HEK293 (cell line): ENCODE results near the gene DLGAP4.

ENCODE experiments used
- CTCF ChIA-PET: fragments of 350-600 bp; formaldehyde crosslinking; extraction: SDS; loops from one replicate; lab custom pipeline; 2021; ENCODE audit warnings: antibody characterized with exemption; lab: Yijun Ruan, JAX
- POLR2A ChIA-PET: fragments of 300-600 bp; formaldehyde crosslinking; extraction: SDS; loops from one replicate; lab custom pipeline; 2020; ENCODE audit warnings: antibody characterized with exemption, inconsistent platforms; lab: Yijun Ruan, JAX
- H3K27ac ChIP-seq: fragments of 200-500 bp; sonication (Bioruptor generic); 2 replicates; pipeline ENCODE4 v1.5.1; 2014; ENCODE audit warnings: low read depth, low read length, control low read depth, inconsistent platforms; ENCODE audit errors: extremely low read depth
- H3K36me3 ChIP-seq, 2 experiments: fragments of 200-500 bp in 1 of 2; sonication (Bioruptor generic) in 1 of 2; 1 replicate in 1 of 2; 2 replicates in 1 of 2; pipeline ENCODE4 v1.5.1; 2014 to 2017; ENCODE audit warnings: inconsistent platforms in 2 of 2, low read length in 2 of 2; ENCODE audit not compliant: control insufficient read depth in 2 of 2, insufficient read depth in 1 of 2
- H3K4me1 ChIP-seq: fragments of 200-500 bp; sonication (Bioruptor generic); 2 replicates; pipeline ENCODE4 v1.5.1; 2014; ENCODE audit warnings: mild to moderate bottlenecking, low read length, inconsistent platforms; ENCODE audit not compliant: control insufficient read depth, insufficient read depth
- H3K4me3 ChIP-seq: 2 replicates; pipeline ENCODE4 v1.5.1; 2011; ENCODE audit warnings: low read depth, mild to moderate bottlenecking, control low read depth, low read length, moderate library complexity
- H3K9me3 ChIP-seq: fragments of 200-500 bp; sonication (Bioruptor generic); 2 replicates; pipeline ENCODE4 v1.5.1; 2014; ENCODE audit warnings: low read depth, low read length, inconsistent platforms; ENCODE audit not compliant: control insufficient read depth, insufficient read depth
- BCL11B ChIP-seq: fragments of 450-650 bp; formaldehyde crosslinking; IDR thresholded peaks from 2 replicates; pipeline ENCODE4 v1.5.1; 2016; ENCODE audit warnings: low read depth, missing biosample characterization, missing genetic modification characterization
- GFI1B ChIP-seq: fragments of 450-650 bp; formaldehyde crosslinking; IDR thresholded peaks from 2 replicates; pipeline ENCODE4 v1.5.1; 2016; ENCODE audit warnings: missing biosample characterization, missing genetic modification characterization
- GLI2 ChIP-seq: fragments of 450-650 bp; formaldehyde crosslinking; IDR thresholded peaks from 2 replicates; pipeline ENCODE4; 2017; ENCODE audit warnings: missing biosample characterization, missing genetic modification characterization, low read depth, borderline replicate concordance
- GLI4 ChIP-seq: fragments of 450-650 bp; formaldehyde crosslinking; IDR thresholded peaks from 2 replicates; pipeline ENCODE4 v1.5.1; 2016; ENCODE audit warnings: missing biosample characterization, missing genetic modification characterization
- KLF1 ChIP-seq: fragments of 450-650 bp; formaldehyde crosslinking; IDR thresholded peaks from 2 replicates; pipeline ENCODE4 v1.5.1; 2016; ENCODE audit warnings: missing biosample characterization, missing genetic modification characterization
- MZF1 ChIP-seq: fragments of 450-650 bp; formaldehyde crosslinking; IDR thresholded peaks from 2 replicates; pipeline ENCODE4 v1.5.1; 2017; ENCODE audit warnings: missing biosample characterization, missing genetic modification characterization, borderline replicate concordance
- TCF7L2 ChIP-seq: IDR thresholded peaks from 2 replicates; pipeline ENCODE4 v1.6.1; 2011; ENCODE audit warnings: low read depth, mild to moderate bottlenecking, inconsistent platforms, low read length, moderate library complexity, borderline replicate concordance
- ZBTB20 ChIP-seq: fragments of 450-650 bp; formaldehyde crosslinking; IDR thresholded peaks from 2 replicates; pipeline ENCODE4 v1.5.1; 2016; ENCODE audit warnings: missing biosample characterization, missing genetic modification characterization
- ZBTB8A ChIP-seq: fragments of 450-650 bp; formaldehyde crosslinking; IDR thresholded peaks from 2 replicates; pipeline ENCODE4 v1.5.1; 2016; ENCODE audit warnings: missing biosample characterization, missing genetic modification characterization
- ZFP3 ChIP-seq: fragments of 450-650 bp; formaldehyde crosslinking; IDR thresholded peaks from 2 replicates; pipeline ENCODE4 v1.5.1; 2016; ENCODE audit warnings: low read depth, missing biosample characterization, missing genetic modification characterization
- ZFP41 ChIP-seq: fragments of 450-650 bp; formaldehyde crosslinking; IDR thresholded peaks from 2 replicates; pipeline ENCODE4 v1.5.1; 2016; ENCODE audit warnings: missing biosample characterization, missing genetic modification characterization, borderline replicate concordance
- ZNF138 ChIP-seq: fragments of 450-650 bp; formaldehyde crosslinking; IDR thresholded peaks from 2 replicates; pipeline ENCODE4 v1.5.1; 2016; ENCODE audit warnings: missing biosample characterization, missing genetic modification characterization, borderline replicate concordance
- ZNF148 ChIP-seq: fragments of 450-650 bp; formaldehyde crosslinking; IDR thresholded peaks from 2 replicates; pipeline ENCODE4 v1.5.0; 2017; ENCODE audit warnings: missing biosample characterization, missing genetic modification characterization, borderline replicate concordance
- ZNF174 ChIP-seq: fragments of 450-650 bp; formaldehyde crosslinking; IDR thresholded peaks from 2 replicates; pipeline ENCODE4 v1.5.0; 2017; ENCODE audit warnings: missing biosample characterization, mild to moderate bottlenecking, missing genetic modification characterization
- ZNF26 ChIP-seq: fragments of 450-650 bp; formaldehyde crosslinking; IDR thresholded peaks from 2 replicates; pipeline ENCODE4 v1.5.1; 2016; ENCODE audit warnings: missing biosample characterization, missing genetic modification characterization
- ZNF341 ChIP-seq: fragments of 450-650 bp; formaldehyde crosslinking; IDR thresholded peaks from 2 replicates; pipeline ENCODE4; 2016; ENCODE audit warnings: low read depth, missing biosample characterization, missing genetic modification characterization
- ZNF391 ChIP-seq: fragments of 450-650 bp; formaldehyde crosslinking; IDR thresholded peaks from 2 replicates; pipeline ENCODE4 v1.5.1; 2016; ENCODE audit warnings: low read depth, missing biosample characterization, missing genetic modification characterization, borderline replicate concordance
- ZNF426 ChIP-seq: fragments of 450-650 bp; formaldehyde crosslinking; IDR thresholded peaks from 2 replicates; pipeline ENCODE4 v1.5.1; 2017; ENCODE audit warnings: missing biosample characterization, missing genetic modification characterization, mild to moderate bottlenecking, inconsistent platforms, moderate library complexity
- ZNF473 ChIP-seq: fragments of 450-650 bp; formaldehyde crosslinking; IDR thresholded peaks from 2 replicates; pipeline ENCODE4 v1.5.1; 2017; ENCODE audit warnings: missing biosample characterization, missing genetic modification characterization
- ZNF521 ChIP-seq: fragments of 450-650 bp; formaldehyde crosslinking; IDR thresholded peaks from 2 replicates; pipeline ENCODE4 v1.5.1; 2017; ENCODE audit warnings: missing biosample characterization, mild to moderate bottlenecking, missing genetic modification characterization
- ZNF596 ChIP-seq: fragments of 450-650 bp; IDR thresholded peaks from 2 replicates; pipeline ENCODE4 v1.5.0; 2018; ENCODE audit warnings: missing biosample characterization, mild to moderate bottlenecking, missing genetic modification characterization, moderate library complexity
- ZNF624 ChIP-seq: fragments of 450-650 bp; formaldehyde crosslinking; IDR thresholded peaks from 2 replicates; pipeline ENCODE4 v1.5.1; 2017; ENCODE audit warnings: missing biosample characterization, missing genetic modification characterization
- ZNF660 ChIP-seq: fragments of 450-650 bp; IDR thresholded peaks from 2 replicates; pipeline ENCODE4 v1.5.1; 2018; ENCODE audit warnings: missing biosample characterization, mild to moderate bottlenecking, missing genetic modification characterization
- ZNF664 ChIP-seq: fragments of 450-650 bp; formaldehyde crosslinking; IDR thresholded peaks from 2 replicates; pipeline ENCODE4 v1.5.1; 2016; ENCODE audit warnings: missing biosample characterization, missing genetic modification characterization
- ZNF707 ChIP-seq: fragments of 450-650 bp; formaldehyde crosslinking; IDR thresholded peaks from 2 replicates; pipeline ENCODE4 v1.5.1; 2016; ENCODE audit warnings: missing biosample characterization, missing genetic modification characterization
- ZNF76 ChIP-seq: fragments of 450-650 bp; formaldehyde crosslinking; IDR thresholded peaks from 2 replicates; pipeline ENCODE4; 2016; ENCODE audit warnings: low read depth, missing biosample characterization, missing genetic modification characterization, borderline replicate concordance
- ZSCAN30 ChIP-seq: fragments of 450-650 bp; IDR thresholded peaks from 2 replicates; pipeline ENCODE4 v1.5.1; 2018; ENCODE audit warnings: missing biosample characterization, mild to moderate bottlenecking, missing genetic modification characterization, moderate library complexity
- TF ChIP-seq, protein P1 (sequence below): fragments of 450-650 bp; formaldehyde crosslinking; IDR thresholded peaks from 2 replicates; pipeline ENCODE4 v1.5.1; 2016; ENCODE audit warnings: missing biosample characterization, missing genetic modification characterization
- TF ChIP-seq, protein P2 (sequence below): fragments of 450-650 bp; formaldehyde crosslinking; IDR thresholded peaks from 2 replicates; pipeline ENCODE4 v1.5.1; 2016; ENCODE audit warnings: missing biosample characterization, missing genetic modification characterization

DLGAP4 gene

GRCh38 chr20:36411861-36412454 is 105.8 kb downstream of the DLGAP4 start:
- TF ChIP-seq ZNF596 (tag by site-specific recombination) (no peak), GLI4 (no peak), ZNF660 (tag by site-specific recombination) (no peak), KLF1 (tag by site-specific recombination) (no peak), TCF7L2 (no peak), ZFP41 (tag by site-specific recombination) (no peak), GFI1B (tag by site-specific recombination) (no peak), ZNF76 (tag by site-specific recombination) (no peak), MZF1 (tag by site-specific recombination) (no peak), ZNF664 (no peak), BCL11B (tag by site-specific recombination) (no peak), ZNF426 (tag by site-specific recombination) (no peak), ZBTB20 (tag by site-specific recombination) (no peak), ZNF521 (tag by site-specific recombination) (no peak)
- TF ChIP-seq, protein P1, sequence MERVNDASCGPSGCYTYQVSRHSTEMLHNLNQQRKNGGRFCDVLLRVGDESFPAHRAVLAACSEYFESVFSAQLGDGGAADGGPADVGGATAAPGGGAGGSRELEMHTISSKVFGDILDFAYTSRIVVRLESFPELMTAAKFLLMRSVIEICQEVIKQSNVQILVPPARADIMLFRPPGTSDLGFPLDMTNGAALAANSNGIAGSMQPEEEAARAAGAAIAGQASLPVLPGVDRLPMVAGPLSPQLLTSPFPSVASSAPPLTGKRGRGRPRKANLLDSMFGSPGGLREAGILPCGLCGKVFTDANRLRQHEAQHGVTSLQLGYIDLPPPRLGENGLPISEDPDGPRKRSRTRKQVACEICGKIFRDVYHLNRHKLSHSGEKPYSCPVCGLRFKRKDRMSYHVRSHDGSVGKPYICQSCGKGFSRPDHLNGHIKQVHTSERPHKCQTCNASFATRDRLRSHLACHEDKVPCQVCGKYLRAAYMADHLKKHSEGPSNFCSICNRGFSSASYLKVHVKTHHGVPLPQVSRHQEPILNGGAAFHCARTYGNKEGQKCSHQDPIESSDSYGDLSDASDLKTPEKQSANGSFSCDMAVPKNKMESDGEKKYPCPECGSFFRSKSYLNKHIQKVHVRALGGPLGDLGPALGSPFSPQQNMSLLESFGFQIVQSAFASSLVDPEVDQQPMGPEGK, result no peak
- no peaks in the 10 kb centered on the region for H3K4me1 ChIP-seq
- no peak overlapping the region for H3K27ac ChIP-seq
- ChIA-PET POLR2A (no interaction called here), CTCF (interaction anchor here (0.6 to 1.9 kb wide), 2 partner anchors 12 to 138 kb away, joined by 3 to 11 read pairs; no protein-coding TSS in a partner anchor)
- no peaks in the 10 kb centered on the region for H3K36me3 ChIP-seq
- H3K4me3 ChIP-seq, result no peak overlapping the region
- H3K9me3 ChIP-seq, result no peaks in the 10 kb centered on the region

DNA sequence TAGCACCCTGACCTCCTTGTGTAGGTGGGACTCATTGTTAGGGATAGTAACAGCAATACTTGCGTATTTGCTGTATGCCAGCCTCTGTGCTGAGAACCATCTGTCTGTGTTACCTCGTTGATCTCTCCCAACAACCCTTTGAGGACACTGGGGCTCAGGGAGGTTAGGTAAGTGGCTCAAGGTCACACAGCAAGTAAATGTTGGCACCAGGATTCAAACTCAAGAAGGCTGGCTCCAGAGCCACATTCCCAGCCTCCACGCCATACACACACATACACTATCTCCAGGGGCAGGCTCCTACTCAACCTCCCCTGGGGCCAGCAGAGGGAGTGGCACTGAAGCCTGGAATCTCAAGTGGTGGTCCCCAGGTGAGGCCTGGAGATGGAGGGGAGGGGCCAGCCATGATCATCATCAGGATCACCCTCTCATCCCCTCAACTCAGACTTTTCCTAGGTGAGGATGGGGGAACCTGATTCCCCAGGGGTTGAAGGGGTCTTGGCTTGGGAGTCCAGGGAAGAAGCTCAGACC is 109.4 kb downstream of the DLGAP4 start:
- no peaks in the 10 kb centered on the region for H3K9me3 ChIP-seq
- no peak for TF ChIP-seq ZNF707 (tag by site-specific recombination)
- no peak for TF ChIP-seq ZNF473 (tag by site-specific recombination)
- TF ChIP-seq, protein P2, sequence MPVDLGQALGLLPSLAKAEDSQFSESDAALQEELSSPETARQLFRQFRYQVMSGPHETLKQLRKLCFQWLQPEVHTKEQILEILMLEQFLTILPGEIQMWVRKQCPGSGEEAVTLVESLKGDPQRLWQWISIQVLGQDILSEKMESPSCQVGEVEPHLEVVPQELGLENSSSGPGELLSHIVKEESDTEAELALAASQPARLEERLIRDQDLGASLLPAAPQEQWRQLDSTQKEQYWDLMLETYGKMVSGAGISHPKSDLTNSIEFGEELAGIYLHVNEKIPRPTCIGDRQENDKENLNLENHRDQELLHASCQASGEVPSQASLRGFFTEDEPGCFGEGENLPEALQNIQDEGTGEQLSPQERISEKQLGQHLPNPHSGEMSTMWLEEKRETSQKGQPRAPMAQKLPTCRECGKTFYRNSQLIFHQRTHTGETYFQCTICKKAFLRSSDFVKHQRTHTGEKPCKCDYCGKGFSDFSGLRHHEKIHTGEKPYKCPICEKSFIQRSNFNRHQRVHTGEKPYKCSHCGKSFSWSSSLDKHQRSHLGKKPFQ, result no peak
- TF ChIP-seq ZNF624 (tag by site-specific recombination), result no peak
- TF ChIP-seq ZNF391, result no peak
- no peak for TF ChIP-seq GLI2
- TF ChIP-seq ZFP3, result no peak
- no peak for TF ChIP-seq ZSCAN30 (tag by site-specific recombination)
- TF ChIP-seq ZNF341 (tag by site-specific recombination), result no peak
- no peak for TF ChIP-seq ZNF521 (tag by site-specific recombination)
- no peak for TF ChIP-seq ZBTB8A
- no peak for TF ChIP-seq TCF7L2
- no peak for TF ChIP-seq ZNF148 (tag by site-specific recombination)
- no peak for TF ChIP-seq ZNF174 (tag by site-specific recombination)
- TF ChIP-seq ZNF26, result no peak
- TF ChIP-seq ZNF138 (tag by site-specific recombination), result no peak
- TF ChIP-seq, all 188 proteins: peak for 0
- POLR2A ChIA-PET, result no interaction called here
- H3K36me3 ChIP-seq, result no peaks in the 10 kb centered on the region
- CTCF ChIA-PET, result no interaction called here
- H3K27ac ChIP-seq, result no peak overlapping the region
- no peaks in the 10 kb centered on the region for H3K4me1 ChIP-seq
- H3K4me3 ChIP-seq, result no peak overlapping the region
